GM10847 (cell line): ENCODE results near the gene NOLC1.

Experiments
- POLR2A ChIP-seq: IDR thresholded peaks from 2 replicates; pipeline ENCODE4 v1.6.1; 2011; ENCODE audit not compliant: insufficient read length; ENCODE audit errors: extremely low read depth

NOLC1 gene

GRCh38 chr10:102119417-102120141 lies 32.6 kb upstream of the NOLC1 start:
- no peak for TF ChIP-seq POLR2A

- TF ChIP-seq POLR2A, result peak; percentile 75
These were observed 31.8 kb upstream of the NOLC1 start, which contains the start of gene LDB1 for GRCh38 chr10:102120142-102120990. TSS of gene LDB1 (minus strand) at chr10:102120368. CDS start at chr10:102120110, 258 bp downstream.

- no peak for TF ChIP-seq POLR2A
These were observed 31.0 kb upstream of the NOLC1 start for GRCh38 chr10:102120991-102121738.

- no peak for TF ChIP-seq POLR2A
These were observed 30.3 kb upstream of the NOLC1 start for GRCh38 chr10:102121739-102122372.

- TF ChIP-seq POLR2A, result no peak
These were observed 29.7 kb upstream of the NOLC1 start for GRCh38 chr10:102122450-102122849.

- no peak for TF ChIP-seq POLR2A
These were observed 29.0 kb upstream of the NOLC1 start for GRCh38 chr10:102123223-102123622.

- TF ChIP-seq POLR2A, result no peak
These were observed 20.7 kb upstream of the NOLC1 start for GRCh38 chr10:102131286-102132170.

- no peak for TF ChIP-seq POLR2A
These were observed 20.0 kb upstream of the NOLC1 start for GRCh38 chr10:102132193-102132562.

- TF ChIP-seq POLR2A, result peak; percentile 72
These were observed 19.4 kb upstream of the NOLC1 start, which contains the start of gene PPRC1 for GRCh38 chr10:102132563-102133372. TSS of gene PPRC1 (plus strand) at chr10:102133040. CDS start at chr10:102133069, 29 bp downstream.

- no peak for TF ChIP-seq POLR2A
These were observed 18.6 kb upstream of the NOLC1 start for GRCh38 chr10:102133373-102134195.

GRCh38 chr10:102134416-102134815 lies 17.8 kb upstream of the NOLC1 start:
- TF ChIP-seq POLR2A, result no peak

GRCh38 chr10:102135956-102136526 lies 16.1 kb upstream of the NOLC1 start:
- no peak for TF ChIP-seq POLR2A
